HCT116 (cell line): ENCODE measurements around the gene FBXO21. TPM values are rescaled to one million over a fixed set of nuclear protein-coding genes. Genes with fewer than 3 reads are reported as not detected.

Experiments used
- ATAC-seq: fragments of 200-7000 bp; cut with Tn5 transposase; 2 replicates; pipeline ENCODE4 v1.9.1; 2020; ENCODE audit warnings: mild to moderate bottlenecking, moderate library complexity
- BruUV-seq: library from RNA; stranded (reverse); fragments of 400-500 nt; replicated peaks from 2 replicates; lab custom pipeline; 2021; lab: Mats Ljungman, UMichigan
- CTCF ChIA-PET: fragments of 300-600 bp; sonication (Branson Sonifier 250); formaldehyde crosslinking; loops from one replicate; lab custom pipeline; 2021; ENCODE audit warnings: antibody characterized with exemption; lab: Charles Lee
- POLR2A ChIA-PET: fragments of 300-600, 350-600 bp; sonication (Branson Sonifier 250); formaldehyde crosslinking; loops from one replicate; lab custom pipeline; 2021; ENCODE audit warnings: antibody characterized with exemption; lab: Charles Lee
- RAD21 ChIA-PET, 2 experiments: fragments of 300-600 bp; sonication (Branson Sonifier 250); formaldehyde crosslinking; loops; one replicate each; lab custom pipeline; 2023; ENCODE audit warnings: low total read pairs in 2 of 2; ENCODE audit not compliant: uncharacterized antibody in 2 of 2, unreplicated experiment in 2 of 2, low non-redundant PET in 1 of 2; lab: Charles Lee
- DNase-seq: peaks from one replicate; pipeline ENCODE4 v3.0.0-alpha.2; 2010; ENCODE audit warnings: low read depth, low spot score
- H2AFZ ChIP-seq: fragments of 200-600 bp; shearing (Covaris generic), sonication (generic); 2 replicates; pipeline ENCODE4 v1.6.1; 2017; ENCODE audit warnings: low read depth, mixed run types, mixed read lengths, antibody characterized with exemption, low read length; ENCODE audit not compliant: poor library complexity, severe bottlenecking
- H3K27ac ChIP-seq: 2 replicates; pipeline ENCODE4 v1.5.1; 2012; ENCODE audit warnings: low read depth, low read length
- H3K27me3 ChIP-seq: fragments of 200-600 bp; sonication (generic); 2 replicates; pipeline ENCODE4 v1.6.1; 2016; ENCODE audit warnings: mixed run types, low read length, mixed read lengths; ENCODE audit not compliant: insufficient read depth
- H3K36me3 ChIP-seq, 2 experiments: fragments of 200-500 bp in 1 of 2; fragments of 200-600 bp in 1 of 2; sonication (Bioruptor generic) in 1 of 2; sonication (generic) in 1 of 2; 2 replicates each; pipeline versions ENCODE4 v1.5.1 to v1.6.1; 2014 to 2016; ENCODE audit warnings: low read length in 2 of 2, inconsistent platforms in 1 of 2, mixed read lengths in 1 of 2, mixed run types in 1 of 2; ENCODE audit not compliant: insufficient read depth in 2 of 2, control insufficient read depth in 1 of 2
- H3K4me1 ChIP-seq, 2 experiments: fragments of 200-600 bp in 1 of 2; sonication (generic) in 1 of 2; 2 replicates each; pipeline versions ENCODE4 v1.5.1 to v1.6.1; 2012 to 2017; ENCODE audit warnings: low read length in 2 of 2, inconsistent platforms in 1 of 2, mild to moderate bottlenecking in 1 of 2, mixed read lengths in 1 of 2, mixed run types in 1 of 2, moderate library complexity in 1 of 2; ENCODE audit not compliant: insufficient read depth in 2 of 2, control insufficient read depth in 1 of 2
- H3K4me2 ChIP-seq: fragments of 200-600 bp; sonication (generic); 2 replicates; pipeline ENCODE4 v1.6.1; 2017; ENCODE audit warnings: mixed run types, low read length, mixed read lengths
- H3K4me3 ChIP-seq, 2 experiments: fragments of 200-600 bp in 1 of 2; sonication (generic) in 1 of 2; replicated peaks in 1 of 2; 2 replicates each; pipeline ENCODE4 v1.5.1; 2011 to 2016; ENCODE audit warnings: low read length in 2 of 2, control low read depth in 1 of 2, low read depth in 1 of 2, mild to moderate bottlenecking in 1 of 2, mixed read lengths in 1 of 2, mixed run types in 1 of 2
- H3K79me2 ChIP-seq: fragments of 200-600 bp; sonication (generic); 2 replicates; pipeline ENCODE4 v1.6.1; 2017; ENCODE audit warnings: mild to moderate bottlenecking, mixed run types, low read length, moderate library complexity, mixed read lengths; ENCODE audit not compliant: insufficient read depth
- H3K9ac ChIP-seq: fragments of 200-600 bp; sonication (generic); 2 replicates; pipeline ENCODE4 v1.6.1; 2016; ENCODE audit warnings: low read length, mixed read lengths
- H3K9me2 ChIP-seq: fragments of 200-600 bp; sonication (generic), shearing (Covaris generic); 2 replicates; pipeline ENCODE4 v1.6.1; 2017; ENCODE audit warnings: mixed run types, mild to moderate bottlenecking, moderate library complexity; ENCODE audit not compliant: insufficient read depth
- H3K9me3 ChIP-seq, 2 experiments: fragments of 200-500 bp in 1 of 2; fragments of 200-600 bp in 1 of 2; sonication (Bioruptor generic) in 1 of 2; sonication (generic) in 1 of 2; 2 replicates each; pipeline ENCODE4 v1.6.1; 2014 to 2017; ENCODE audit warnings: low read length in 2 of 2, mixed read lengths in 2 of 2, inconsistent platforms in 1 of 2, low read depth in 1 of 2, mild to moderate bottlenecking in 1 of 2, mixed run types in 1 of 2, moderate library complexity in 1 of 2; ENCODE audit not compliant: control insufficient read depth in 1 of 2, insufficient read depth in 1 of 2
- H4K20me1 ChIP-seq: fragments of 200-600 bp; sonication (generic), shearing (Covaris generic); 2 replicates; pipeline ENCODE4 v1.6.1; 2017; ENCODE audit warnings: mixed run types, mild to moderate bottlenecking, moderate library complexity; ENCODE audit not compliant: insufficient read depth
- POLR2AphosphoS5 ChIP-seq: IDR thresholded peaks from 2 replicates; pipeline ENCODE4 v1.6.1; 2011; ENCODE audit warnings: mild to moderate bottlenecking, low read depth, low read length, moderate library complexity
- RAD21 ChIP-seq: IDR thresholded peaks from 2 replicates; pipeline ENCODE4 v1.6.1; 2012; ENCODE audit warnings: low read depth, mild to moderate bottlenecking
- REST ChIP-seq: IDR thresholded peaks from 2 replicates; pipeline ENCODE4 v1.6.1; 2012; ENCODE audit warnings: low read depth
- SIN3A ChIP-seq: IDR thresholded peaks from 2 replicates; pipeline ENCODE4 v1.6.1; 2012; ENCODE audit warnings: low read depth
- ZFX ChIP-seq: fragments of 450-650 bp; IDR thresholded peaks from 2 replicates; pipeline ENCODE4 v1.6.1; 2017
- intact Hi-C: fragments of 100-400 bp; cut with micrococcal nuclease; formaldehyde crosslinking; loops from 2 replicates; pipeline ENCODE4 v1.10.0; 2022
- total RNA-seq: library from RNA; stranded (reverse); gene quantifications from one replicate; pipeline ENCODE4 v1.2.1, GENCODE V29; 2021; ENCODE audit not compliant: unreplicated experiment

Gene FBXO21
- total RNA-seq, 1 experiment from 2014 or later = 45.5 TPM

- ChIA-PET CTCF (interaction anchor here (1.0 to 2.7 kb wide), 5 partner anchors 153 to 644 kb away, joined by 3 to 8 read pairs (median 5); no protein-coding TSS in a partner anchor), POLR2A (no interaction called here), RAD21 (interaction anchor here in 1 of 2 experiments (0.7 to 0.8 kb wide), 2 partner anchors 630 to 636 kb away, joined by 3 read pairs; no protein-coding TSS in a partner anchor)
- no TSS peak for BruUV-seq
- no peak for ATAC-seq
- Histone ChIP-seq H3K9me3 (no peaks in the 10 kb centered on the region), H3K4me1 (no peaks in the 10 kb centered on the region), H4K20me1 (no peaks in the 10 kb centered on the region), H3K36me3 (no peaks in the 10 kb centered on the region), H3K27ac (no peak overlapping the region), H3K4me2 (no peak overlapping the region), H2AFZ (no peak overlapping the region), H3K27me3 (peaks cover 13% of the 10 kb centered on the region; the same call in 1 of the 2 replicates), H3K79me2 (no peaks in the 10 kb centered on the region), H3K9me2 (no peaks in the 10 kb centered on the region)
- no peak for DNase-seq
- intact Hi-C loops = loop anchor here (2.0 to 10.0 kb wide), 4 partner anchors 154 to 457 kb away; no protein-coding TSS in a partner anchor
- no peak for TF ChIP-seq RAD21
- TF ChIP-seq ZFX = no peak
- TF ChIP-seq SIN3A = no peak
- no peak for TF ChIP-seq REST
- no peak for TF ChIP-seq POLR2AphosphoS5
- TF ChIP-seq, all 23 proteins: peak for 0
- no peak overlapping the region for H3K9ac ChIP-seq
- no peak overlapping the region for H3K4me3 ChIP-seq
Measured at GRCh38 chr12:117213295-117213808, 23.1 kb upstream of the FBXO21 start.
